Panc1 (cell line): ENCODE data around the gene DARS2. TPM values are rescaled to one million over a fixed set of nuclear protein-coding genes. Genes with fewer than 3 reads are reported as not detected.

ENCODE experiments used
- ATAC-seq: fragments of 200-7000 bp; cut with Tn5 transposase; 2 replicates; pipeline ENCODE4 v1.9.1; 2020; ENCODE audit warnings: mild to moderate bottlenecking, moderate library complexity
- BruUV-seq: library from RNA; stranded (reverse); fragments of 400-500 nt; replicated peaks from 2 replicates; lab custom pipeline; 2021; lab: Mats Ljungman, UMichigan
- CTCF ChIA-PET: fragments of 300-600 bp; sonication (Branson Sonifier 250); formaldehyde crosslinking; loops from one replicate; lab custom pipeline; 2022; ENCODE audit warnings: antibody characterized with exemption; lab: Charles Lee
- POLR2A ChIA-PET: fragments of 300-600 bp; sonication (Branson Sonifier 250); formaldehyde crosslinking; loops from one replicate; lab custom pipeline; 2022; ENCODE audit warnings: antibody characterized with exemption; lab: Charles Lee
- DNase-seq: peaks from one replicate; pipeline ENCODE4 v3.0.0-alpha.2; 2010; ENCODE audit warnings: low read depth, low spot score
- H3K27ac ChIP-seq: 2 replicates; pipeline ENCODE4 v1.5.1; 2011; ENCODE audit warnings: mild to moderate bottlenecking, low read length, inconsistent platforms
- H3K27me3 ChIP-seq: fragments of 200-500 bp; sonication (Bioruptor generic); 2 replicates; pipeline ENCODE4 v1.6.0; 2014; ENCODE audit warnings: low read length, inconsistent platforms; ENCODE audit not compliant: control insufficient read depth, insufficient read depth
- H3K36me3 ChIP-seq: fragments of 200-500 bp; sonication (Bioruptor generic); 2 replicates; pipeline ENCODE4 v1.5.1; 2014; ENCODE audit warnings: inconsistent platforms, mild to moderate bottlenecking, low read length, moderate library complexity; ENCODE audit not compliant: control insufficient read depth, insufficient read depth
- H3K4me1 ChIP-seq: 2 replicates; pipeline ENCODE4 v1.5.1; 2011; ENCODE audit warnings: inconsistent platforms, mild to moderate bottlenecking, low read length, moderate library complexity; ENCODE audit not compliant: control insufficient read depth, insufficient read depth
- H3K4me3 ChIP-seq, 2 experiments: 2 replicates each; pipeline ENCODE4 v1.5.1; 2011 to 2012; ENCODE audit warnings: low read depth in 2 of 2, low read length in 2 of 2, mild to moderate bottlenecking in 2 of 2, inconsistent platforms in 1 of 2, moderate library complexity in 1 of 2
- H3K9me3 ChIP-seq: fragments of 200-500 bp; sonication (Bioruptor generic); 2 replicates; pipeline ENCODE4 v1.5.1; 2014; ENCODE audit warnings: low read depth, mild to moderate bottlenecking, inconsistent platforms, low read length, moderate library complexity; ENCODE audit not compliant: control insufficient read depth, insufficient read depth
- POLR2AphosphoS5 ChIP-seq: IDR thresholded peaks from 2 replicates; pipeline ENCODE4 v1.6.1; 2012; ENCODE audit warnings: mild to moderate bottlenecking, low read depth, low read length, moderate library complexity
- REST ChIP-seq, 2 experiments: IDR thresholded peaks; 2 replicates each; pipeline ENCODE4 v1.6.1; 2011 to 2012; ENCODE audit warnings: low read depth in 2 of 2, control low read depth in 1 of 2, low read length in 1 of 2, mild to moderate bottlenecking in 1 of 2, moderate library complexity in 1 of 2; ENCODE audit not compliant: insufficient read depth in 1 of 2
- SIN3A ChIP-seq: IDR thresholded peaks from 2 replicates; pipeline ENCODE4 v1.6.1; 2012; ENCODE audit warnings: low read depth, mild to moderate bottlenecking, low read length, moderate library complexity, borderline replicate concordance; ENCODE audit not compliant: insufficient read depth
- TCF7L2 ChIP-seq: IDR thresholded peaks from 2 replicates; pipeline ENCODE4 v1.6.1; 2011; ENCODE audit warnings: mild to moderate bottlenecking, low read depth, low read length, inconsistent platforms
- in situ Hi-C: cut with HindIII; loops from 2 replicates; pipeline ENCODE4 v1.10.0; 2016; ENCODE audit warnings: low sequenced_read_pairs, low pct_unique_long_range_greater_than_20kb
- intact Hi-C: fragments of 100-400 bp; cut with micrococcal nuclease; formaldehyde crosslinking; loops from one replicate; pipeline ENCODE4 v1.10.0; 2022; ENCODE audit not compliant: unreplicated experiment
- total RNA-seq: library from RNA; stranded (reverse); gene quantifications from one replicate; pipeline ENCODE4 v1.2.1, GENCODE V29; 2021; ENCODE audit not compliant: unreplicated experiment
- TF ChIP-seq, protein P1 (sequence below): fragments of 450-650 bp; IDR thresholded peaks from 2 replicates; pipeline ENCODE4 v1.5.1; 2017; ENCODE audit warnings: mild to moderate bottlenecking

DARS2 gene
- total RNA-seq, 1 experiment from 2014 or later: 28.8 TPM

- TF ChIP-seq REST (IDR thresholded peaks at IDR 0.05; ENCODE audit: insufficient read depth in 1 of 2, low read depth in 2 of 2, low read length in 1 of 2): no peak
- TF ChIP-seq, protein P1, sequence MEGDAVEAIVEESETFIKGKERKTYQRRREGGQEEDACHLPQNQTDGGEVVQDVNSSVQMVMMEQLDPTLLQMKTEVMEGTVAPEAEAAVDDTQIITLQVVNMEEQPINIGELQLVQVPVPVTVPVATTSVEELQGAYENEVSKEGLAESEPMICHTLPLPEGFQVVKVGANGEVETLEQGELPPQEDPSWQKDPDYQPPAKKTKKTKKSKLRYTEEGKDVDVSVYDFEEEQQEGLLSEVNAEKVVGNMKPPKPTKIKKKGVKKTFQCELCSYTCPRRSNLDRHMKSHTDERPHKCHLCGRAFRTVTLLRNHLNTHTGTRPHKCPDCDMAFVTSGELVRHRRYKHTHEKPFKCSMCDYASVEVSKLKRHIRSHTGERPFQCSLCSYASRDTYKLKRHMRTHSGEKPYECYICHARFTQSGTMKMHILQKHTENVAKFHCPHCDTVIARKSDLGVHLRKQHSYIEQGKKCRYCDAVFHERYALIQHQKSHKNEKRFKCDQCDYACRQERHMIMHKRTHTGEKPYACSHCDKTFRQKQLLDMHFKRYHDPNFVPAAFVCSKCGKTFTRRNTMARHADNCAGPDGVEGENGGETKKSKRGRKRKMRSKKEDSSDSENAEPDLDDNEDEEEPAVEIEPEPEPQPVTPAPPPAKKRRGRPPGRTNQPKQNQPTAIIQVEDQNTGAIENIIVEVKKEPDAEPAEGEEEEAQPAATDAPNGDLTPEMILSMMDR: no peak
- TF ChIP-seq TCF7L2: no peak
- TF ChIP-seq SIN3A: no peak
- no peak for TF ChIP-seq POLR2AphosphoS5
- peaks cover 20% of the 10 kb centered on the region for H3K36me3 ChIP-seq
- no peak overlapping the region for H3K27ac ChIP-seq
- CTCF ChIA-PET: no interaction called here
- no peak for ATAC-seq
- POLR2A ChIA-PET: no interaction called here
- no peak for DNase-seq
- H3K4me1 ChIP-seq: no peaks in the 10 kb centered on the region
- H3K9me3 ChIP-seq: no peaks in the 10 kb centered on the region
- no peak overlapping the region for H3K4me3 ChIP-seq
- no peaks in the 10 kb centered on the region for H3K27me3 ChIP-seq
- intact Hi-C loops: no loop called here
- no TSS peak for BruUV-seq
- in situ Hi-C loops: no loop called here
Measured at GRCh38 chr1:173852105-173852504, 27.6 kb downstream of the DARS2 start.

DNA sequence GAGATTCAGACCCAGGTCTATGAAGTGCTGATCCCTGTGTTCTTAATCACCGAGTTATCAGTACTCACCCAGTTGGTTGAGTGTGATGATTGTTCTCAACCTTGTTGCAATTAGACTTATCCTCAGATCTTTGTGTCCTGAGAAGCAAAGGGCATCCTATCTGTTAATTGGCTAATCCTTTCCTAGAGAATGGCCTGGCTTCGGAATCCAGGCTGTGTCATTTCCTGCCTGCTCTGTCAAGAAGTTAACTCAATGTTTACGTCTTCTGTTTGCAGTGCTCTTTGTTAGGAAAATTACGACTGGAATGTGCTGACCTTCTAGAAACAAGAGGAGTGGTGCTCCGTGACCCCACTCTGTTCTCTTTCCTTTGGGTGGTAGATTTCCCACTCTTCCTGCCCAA is 28.6 kb downstream of the DARS2 start:
- intact Hi-C loops: no loop called here
- Histone ChIP-seq H3K4me1 (no peaks in the 10 kb centered on the region), H3K9me3 (no peaks in the 10 kb centered on the region), H3K27me3 (no peaks in the 10 kb centered on the region), H3K27ac (no peak overlapping the region), H3K4me3 (no peak overlapping the region), H3K36me3 (peaks cover 29% of the 10 kb centered on the region)
- no peak for TF ChIP-seq REST (IDR thresholded peaks at IDR 0.05; ENCODE audit: insufficient read depth in 1 of 2, low read depth in 2 of 2, low read length in 1 of 2)
- TF ChIP-seq POLR2AphosphoS5: no peak
- TF ChIP-seq, protein P1: no peak
- no peak for TF ChIP-seq TCF7L2
- no peak for TF ChIP-seq SIN3A
- no peak for DNase-seq
- no TSS peak for BruUV-seq
- POLR2A ChIA-PET: no interaction called here
- CTCF ChIA-PET: no interaction called here
- in situ Hi-C loops: no loop called here
- peak; percentile 43; the same call in 1 of the 2 replicates for ATAC-seq
